Glutamatergic neuron (in vitro differentiated cells): ENCODE measurements around the gene CCNL2. TPM values are rescaled to one million over a fixed set of nuclear protein-coding genes. Genes with fewer than 3 reads are reported as not detected.
"Not testable (repeated sequence)": the region's sequence is repeated elsewhere in the genome, so short reads cannot be mapped to it uniquely, and the experiment has no call there.

Source experiments
- DNase-seq: peaks from one replicate; pipeline ENCODE4 v3.0.0; 2022
- H3K27ac Mint-ChIP-seq: one replicate; pipeline ENCODE4 v1.8.0; 2020; ENCODE audit warnings: mild to moderate bottlenecking, mixed read lengths, inconsistent platforms; ENCODE audit not compliant: unreplicated experiment
- H3K27me3 Mint-ChIP-seq: one replicate; pipeline ENCODE4 v1.8.0; 2020; ENCODE audit warnings: mild to moderate bottlenecking, moderate library complexity, mixed read lengths, inconsistent platforms; ENCODE audit not compliant: unreplicated experiment
- H3K36me3 Mint-ChIP-seq: one replicate; pipeline ENCODE4 v1.8.0; 2020; ENCODE audit warnings: mild to moderate bottlenecking, mixed read lengths, inconsistent platforms; ENCODE audit not compliant: unreplicated experiment
- H3K4me1 Mint-ChIP-seq: one replicate; pipeline ENCODE4 v1.8.0; 2020; ENCODE audit warnings: mild to moderate bottlenecking, low read depth, mixed read lengths, inconsistent platforms; ENCODE audit not compliant: unreplicated experiment
- H3K4me3 Mint-ChIP-seq: one replicate; pipeline ENCODE4 v1.8.0; 2020; ENCODE audit warnings: mild to moderate bottlenecking, mixed read lengths, inconsistent platforms; ENCODE audit not compliant: unreplicated experiment
- H3K9me3 Mint-ChIP-seq: one replicate; pipeline ENCODE4 v1.8.0; 2020; ENCODE audit warnings: mild to moderate bottlenecking, moderate library complexity, mixed read lengths, inconsistent platforms; ENCODE audit not compliant: unreplicated experiment
- long read RNA-seq: library from polyadenylated mRNA; unstranded; transcript quantifications from one replicate; pipeline ENCODE4 v2.0.0, GENCODE V29; 2020; ENCODE audit not compliant: unreplicated experiment
- total RNA-seq: library from RNA; stranded (reverse); fragmentation: NEBNext Ultra II Directional; extraction: Animal tissue kit (Norgen Biotek cat#: 25700); gene quantifications from one replicate; pipeline ENCODE4 v1.2.1, GENCODE V29; 2021; ENCODE audit not compliant: unreplicated experiment
- TF ChIP-seq, protein P1 (sequence below): fragments of 200-600 bp; sonication (generic); IDR thresholded peaks from one replicate; pipeline ENCODE4 v1.5.0; 2021; ENCODE audit not compliant: partially characterized antibody, unreplicated experiment

CCNL2 gene
- total RNA-seq, result 394 TPM
- long read RNA-seq, transcript CCNL2-202 (6 exons, 1,186 nt), result major isoform, 11 of 55 reads
- long read RNA-seq, transcript CCNL2-201 (11 exons, 2,305 nt), result minor isoform, 8 of 55 reads
- long read RNA-seq, partial matches to known transcripts, result 6 of 55 reads
- long read RNA-seq, other reads (novel, unspliced or antisense), result 28 of 55 reads

DNA sequence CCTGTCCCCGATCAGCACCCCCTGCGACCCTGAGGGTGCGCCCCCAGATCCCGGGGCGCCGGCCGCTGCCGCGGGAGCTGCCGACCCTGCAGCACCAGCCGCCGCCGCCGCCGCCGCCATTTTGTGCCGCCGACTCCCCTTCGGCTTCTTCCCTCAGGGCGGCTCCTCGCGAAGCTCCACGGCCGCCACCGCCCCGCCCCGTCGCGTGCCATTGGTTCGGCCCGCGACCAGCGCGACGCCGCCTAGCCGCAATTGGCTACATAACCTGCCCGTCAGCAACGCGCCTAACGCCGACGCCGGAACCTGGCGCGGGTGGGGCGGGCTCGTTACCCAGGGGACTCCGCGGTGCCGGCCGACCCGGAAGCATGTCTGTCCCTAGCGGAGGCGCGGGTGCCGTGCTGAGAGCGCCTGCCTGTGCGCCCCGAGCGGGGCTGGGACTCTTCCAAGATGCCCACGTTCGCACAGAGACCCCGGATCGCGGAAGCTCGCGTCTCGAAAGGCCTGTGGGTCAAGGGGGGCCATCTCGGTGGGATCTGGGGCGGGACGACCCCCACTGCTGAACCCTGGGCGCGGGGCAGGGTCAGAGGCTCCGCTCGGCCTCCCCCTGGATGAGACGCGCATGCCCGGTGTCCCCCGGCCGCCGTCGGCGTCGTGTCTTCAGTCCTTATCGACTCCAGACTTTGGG, at the start of gene CCNL2:
TSS of gene CCNL2 (minus strand) at position 149 of the 685 bp plus-strand sequence. CDS start at position 120, 29 bp downstream.
- TF ChIP-seq, protein P1, sequence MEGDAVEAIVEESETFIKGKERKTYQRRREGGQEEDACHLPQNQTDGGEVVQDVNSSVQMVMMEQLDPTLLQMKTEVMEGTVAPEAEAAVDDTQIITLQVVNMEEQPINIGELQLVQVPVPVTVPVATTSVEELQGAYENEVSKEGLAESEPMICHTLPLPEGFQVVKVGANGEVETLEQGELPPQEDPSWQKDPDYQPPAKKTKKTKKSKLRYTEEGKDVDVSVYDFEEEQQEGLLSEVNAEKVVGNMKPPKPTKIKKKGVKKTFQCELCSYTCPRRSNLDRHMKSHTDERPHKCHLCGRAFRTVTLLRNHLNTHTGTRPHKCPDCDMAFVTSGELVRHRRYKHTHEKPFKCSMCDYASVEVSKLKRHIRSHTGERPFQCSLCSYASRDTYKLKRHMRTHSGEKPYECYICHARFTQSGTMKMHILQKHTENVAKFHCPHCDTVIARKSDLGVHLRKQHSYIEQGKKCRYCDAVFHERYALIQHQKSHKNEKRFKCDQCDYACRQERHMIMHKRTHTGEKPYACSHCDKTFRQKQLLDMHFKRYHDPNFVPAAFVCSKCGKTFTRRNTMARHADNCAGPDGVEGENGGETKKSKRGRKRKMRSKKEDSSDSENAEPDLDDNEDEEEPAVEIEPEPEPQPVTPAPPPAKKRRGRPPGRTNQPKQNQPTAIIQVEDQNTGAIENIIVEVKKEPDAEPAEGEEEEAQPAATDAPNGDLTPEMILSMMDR, result peak; percentile 59
- DNase-seq, result peak; percentile 100
- Mint-ChIP-seq H3K27me3 (no peaks in the 10 kb centered on the region), H3K4me1 (peaks cover 10% of the 10 kb centered on the region), H3K4me3 (peak within 1 kb of the TSS; percentile 98), H3K36me3 (no peaks in the 10 kb centered on the region), H3K9me3 (peaks cover 23% of the 10 kb centered on the region), H3K27ac (peak within 1 kb of the TSS; percentile 93)

DNA sequence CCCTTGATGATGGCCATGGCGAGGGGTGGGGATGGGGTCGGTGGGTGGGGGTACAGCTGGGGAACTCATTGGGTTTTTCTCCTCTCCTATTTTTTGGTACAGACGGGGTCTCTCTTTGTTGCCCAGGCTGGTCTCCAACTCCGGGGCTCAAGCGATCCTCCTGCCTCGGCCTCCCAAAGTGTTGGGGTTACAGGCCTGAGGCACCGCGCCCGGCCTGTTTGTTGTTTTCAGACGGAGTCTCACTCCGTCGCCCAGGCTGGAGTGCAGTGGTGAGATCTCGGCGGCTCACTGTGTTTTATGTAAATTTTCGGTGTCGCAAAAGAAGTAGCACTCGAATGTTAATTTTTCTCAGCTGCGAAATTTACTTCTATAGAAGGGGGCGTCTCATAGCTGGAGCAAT, 47.5 kb upstream of the CCNL2 start:
- H3K4me1 Mint-ChIP-seq, DNase-seq, H3K27ac Mint-ChIP-seq, H3K27me3 Mint-ChIP-seq, H3K36me3 Mint-ChIP-seq, H3K9me3 Mint-ChIP-seq, H3K4me3 Mint-ChIP-seq: not testable (repeated sequence)

DNA sequence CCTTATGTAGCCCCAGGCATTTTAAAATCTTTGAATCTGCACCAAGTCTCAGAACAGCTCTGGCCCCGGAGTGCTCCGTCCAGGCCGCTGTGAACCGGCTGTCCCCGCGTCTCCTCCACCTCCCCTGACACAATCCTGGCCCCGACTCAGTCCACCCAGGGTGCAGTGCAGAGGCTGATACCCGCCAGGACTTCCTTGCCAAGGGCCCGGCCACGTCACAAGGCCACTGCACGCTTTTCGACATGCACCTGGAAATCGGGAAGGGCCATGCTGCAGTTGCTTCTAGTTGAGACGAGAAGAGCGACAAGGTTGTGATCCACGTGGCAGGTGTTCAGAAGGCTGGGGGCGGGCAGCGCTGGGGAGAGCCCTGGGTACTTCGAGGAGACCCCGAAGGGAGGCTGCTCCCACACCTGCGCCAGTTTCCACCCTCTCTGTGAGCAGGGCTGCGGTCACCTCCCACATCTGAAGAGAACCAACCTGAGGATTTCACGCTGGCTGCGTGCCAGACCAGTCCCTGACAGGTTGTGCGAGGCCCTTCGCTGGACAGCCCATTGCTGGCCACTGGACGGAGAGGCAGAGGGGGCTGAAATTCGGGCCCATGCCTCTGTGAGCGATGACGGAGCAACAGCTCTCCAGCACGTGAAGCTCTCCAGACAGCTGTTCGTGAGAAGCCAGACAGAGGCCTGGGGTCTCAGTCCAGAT, 43.1 kb upstream of the CCNL2 start:
- no peak overlapping the region for H3K27ac Mint-ChIP-seq
- H3K36me3 Mint-ChIP-seq, result no peaks in the 10 kb centered on the region
- TF ChIP-seq, protein P1, result no peak
- no peak overlapping the region for H3K4me3 Mint-ChIP-seq
- H3K9me3 Mint-ChIP-seq, result peaks cover 3% of the 10 kb centered on the region
- peaks cover 2% of the 10 kb centered on the region for H3K4me1 Mint-ChIP-seq
- DNase-seq, result no peak
- H3K27me3 Mint-ChIP-seq, result peaks cover 8% of the 10 kb centered on the region

DNA sequence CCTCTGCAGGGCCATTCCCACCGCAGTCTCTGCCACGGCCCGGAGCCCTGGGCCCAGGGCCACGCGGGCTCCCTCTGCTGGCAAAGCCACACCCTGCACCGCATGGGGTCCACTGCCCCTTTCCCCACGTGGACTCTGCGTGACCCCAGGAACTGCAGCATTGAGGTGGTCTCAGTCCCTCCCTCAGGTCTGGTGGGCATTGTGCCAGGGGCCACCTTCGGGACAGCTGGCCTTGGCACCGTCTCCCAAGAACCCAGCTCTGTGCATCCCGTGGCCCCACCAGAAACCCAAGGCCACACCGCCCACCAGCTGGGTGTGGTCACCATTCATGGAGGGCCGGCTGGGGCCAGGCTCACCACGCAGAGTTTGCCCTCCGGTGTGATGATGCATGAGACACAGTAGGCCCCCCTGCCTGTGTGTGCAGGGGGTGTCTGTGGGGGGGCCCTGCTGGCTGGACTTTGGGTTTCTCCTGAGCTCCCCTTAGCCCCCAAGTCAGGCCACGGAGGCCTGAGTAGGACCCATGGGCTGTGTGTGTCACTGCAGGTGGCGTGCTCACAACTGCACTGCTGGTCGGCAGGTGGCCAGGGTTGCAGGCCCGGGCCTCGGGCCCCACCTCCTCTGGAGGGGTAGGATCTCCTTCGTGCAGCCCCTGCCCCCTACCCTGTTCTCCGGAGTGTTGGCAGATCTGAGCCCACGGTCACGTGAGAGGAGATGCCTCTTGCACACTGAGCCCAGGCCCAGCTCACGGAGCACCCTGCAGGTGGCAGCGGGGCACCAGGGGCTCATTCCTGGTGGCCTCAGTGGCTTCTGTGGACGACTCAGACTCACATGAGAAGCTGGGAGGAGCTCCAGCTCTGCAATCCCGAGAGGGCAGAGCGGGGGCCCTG, 42.1 kb upstream of the CCNL2 start:
- Mint-ChIP-seq H3K9me3 (peaks cover 3% of the 10 kb centered on the region), H3K4me1 (peaks cover 4% of the 10 kb centered on the region), H3K4me3 (no peak overlapping the region), H3K36me3 (no peaks in the 10 kb centered on the region), H3K27ac (no peak overlapping the region), H3K27me3 (peaks cover 8% of the 10 kb centered on the region)
- TF ChIP-seq, protein P1, result peak; percentile 70
- peak; percentile 66 for DNase-seq
